HG02885 (cell line): ENCODE data around the gene CUX1.
"Not testable (repeated sequence)": the region's sequence is repeated elsewhere in the genome, so short reads cannot be mapped to it uniquely, and the experiment has no call there.

Experiments used
- ATAC-seq: cut with Tn5 transposase; IDR thresholded peaks from one replicate; pipeline ENCODE4 v1.9.1; 2021; ENCODE audit warnings: mild to moderate bottlenecking; ENCODE audit not compliant: unreplicated experiment, poor library complexity

CUX1 gene

GRCh38 chr7:102286237-102287110 lies 469.0 kb downstream of the CUX1 start, which contains the start of gene SH2B2:
Gene SH2B2 (plus strand): TSS chr7:102286868. CDS start chr7:102300551, 13,683 bp downstream.
- peak; percentile 34 for ATAC-seq

GRCh38 chr7:102287111-102287980 lies 469.9 kb downstream of the CUX1 start:
- ATAC-seq = peak; percentile 6

- no peak for ATAC-seq
These were observed 470.5 kb downstream of the CUX1 start for GRCh38 chr7:102287981-102288278.

GRCh38 chr7:102288285-102288930 lies 471.0 kb downstream of the CUX1 start:
- ATAC-seq = no peak

GRCh38 chr7:102289057-102289456 lies 471.6 kb downstream of the CUX1 start:
- ATAC-seq = no peak

- peak; percentile 52 for ATAC-seq
These were observed 473.9 kb downstream of the CUX1 start for GRCh38 chr7:102291056-102291915.

GRCh38 chr7:102291916-102292267 lies 474.5 kb downstream of the CUX1 start:
- no peak for ATAC-seq

- ATAC-seq = no peak
These were observed 475.7 kb downstream of the CUX1 start for GRCh38 chr7:102292813-102293798.

GRCh38 chr7:102294589-102294988 lies 477.2 kb downstream of the CUX1 start:
- no peak for ATAC-seq

- no peak for ATAC-seq
These were observed 478.1 kb downstream of the CUX1 start for GRCh38 chr7:102295346-102296178.

GRCh38 chr7:102296179-102296438 lies 478.7 kb downstream of the CUX1 start:
- ATAC-seq = no peak

GRCh38 chr7:102296514-102296913 lies 479.1 kb downstream of the CUX1 start:
- ATAC-seq = no peak

GRCh38 chr7:102297487-102298218 lies 480.2 kb downstream of the CUX1 start:
- no peak for ATAC-seq

- ATAC-seq = no peak
These were observed 483.3 kb downstream of the CUX1 start for GRCh38 chr7:102300643-102301221.

- not testable (repeated sequence) for ATAC-seq
These were observed 483.9 kb downstream of the CUX1 start for GRCh38 chr7:102301367-102301766.

- no peak for ATAC-seq
These were observed 484.6 kb downstream of the CUX1 start for GRCh38 chr7:102302025-102302424.
